ENCODE data around the gene EDARADD.

DNA sequence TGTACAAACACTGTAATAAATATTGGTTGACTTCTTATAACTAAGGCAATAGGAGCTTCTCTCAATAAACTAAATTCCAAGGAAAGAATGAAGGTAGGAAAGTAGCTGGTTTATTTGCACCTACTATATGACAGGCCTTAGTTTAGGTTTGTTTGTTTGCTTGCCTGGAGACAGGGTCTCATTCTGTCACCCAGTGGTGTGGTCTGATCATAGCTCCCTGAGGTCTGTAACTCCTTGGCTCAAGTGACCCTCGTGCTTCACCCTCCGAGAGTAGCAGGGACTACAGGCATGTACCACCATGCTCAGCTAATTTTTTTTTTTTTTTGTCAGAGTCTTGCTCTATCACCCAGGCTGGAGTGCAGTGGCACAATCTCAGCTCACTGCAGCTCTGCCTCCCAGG lies 1.9 kb upstream of the EDARADD start:
- TF ChIP-seq, protein P1, sequence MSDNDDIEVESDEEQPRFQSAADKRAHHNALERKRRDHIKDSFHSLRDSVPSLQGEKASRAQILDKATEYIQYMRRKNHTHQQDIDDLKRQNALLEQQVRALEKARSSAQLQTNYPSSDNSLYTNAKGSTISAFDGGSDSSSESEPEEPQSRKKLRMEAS (IDR thresholded peaks at IDR 0.05), result no peak
- TF ChIP-seq YY1 (IDR thresholded peaks at IDR 0.05; ENCODE audit: extremely low read depth, insufficient replicate concordance, low read depth, low read length) (no peak), SP1 (IDR thresholded peaks at IDR 0.05; ENCODE audit: low read depth) (no peak), SRF (IDR thresholded peaks at IDR 0.05; ENCODE audit: low read depth) (no peak), ZFX (IDR thresholded peaks at IDR 0.05) (no peak), EZH2 (IDR thresholded peaks at IDR 0.05) (no peak), POLR2A (IDR thresholded peaks at IDR 0.05; ENCODE audit: borderline replicate concordance, extremely low read depth, insufficient read depth, insufficient read length) (no peak), EZH2phosphoT487 (IDR thresholded peaks at IDR 0.05; ENCODE audit: borderline replicate concordance) (no peak), POLR2AphosphoS5 (IDR thresholded peaks at IDR 0.05; ENCODE audit: low read depth, low read length) (no peak), CEBPB (IDR thresholded peaks at IDR 0.05; ENCODE audit: low read depth) (no peak), RAD21 (IDR thresholded peaks at IDR 0.05; ENCODE audit: low read depth) (no peak)
- TF ChIP-seq, protein P2, sequence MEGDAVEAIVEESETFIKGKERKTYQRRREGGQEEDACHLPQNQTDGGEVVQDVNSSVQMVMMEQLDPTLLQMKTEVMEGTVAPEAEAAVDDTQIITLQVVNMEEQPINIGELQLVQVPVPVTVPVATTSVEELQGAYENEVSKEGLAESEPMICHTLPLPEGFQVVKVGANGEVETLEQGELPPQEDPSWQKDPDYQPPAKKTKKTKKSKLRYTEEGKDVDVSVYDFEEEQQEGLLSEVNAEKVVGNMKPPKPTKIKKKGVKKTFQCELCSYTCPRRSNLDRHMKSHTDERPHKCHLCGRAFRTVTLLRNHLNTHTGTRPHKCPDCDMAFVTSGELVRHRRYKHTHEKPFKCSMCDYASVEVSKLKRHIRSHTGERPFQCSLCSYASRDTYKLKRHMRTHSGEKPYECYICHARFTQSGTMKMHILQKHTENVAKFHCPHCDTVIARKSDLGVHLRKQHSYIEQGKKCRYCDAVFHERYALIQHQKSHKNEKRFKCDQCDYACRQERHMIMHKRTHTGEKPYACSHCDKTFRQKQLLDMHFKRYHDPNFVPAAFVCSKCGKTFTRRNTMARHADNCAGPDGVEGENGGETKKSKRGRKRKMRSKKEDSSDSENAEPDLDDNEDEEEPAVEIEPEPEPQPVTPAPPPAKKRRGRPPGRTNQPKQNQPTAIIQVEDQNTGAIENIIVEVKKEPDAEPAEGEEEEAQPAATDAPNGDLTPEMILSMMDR (IDR thresholded peaks at IDR 0.05 in 2 of 3, conservative IDR thresholded peaks at IDR 0.05 in 1 of 3; ENCODE audit: borderline replicate concordance in 1 of 3, insufficient read depth in 1 of 3, low read depth in 2 of 3, low read length in 2 of 3), result no peak

Data from HCT116 (cell line).